Mesendoderm (in vitro differentiated cells): ENCODE results near the gene SAGE1.

Experiments used
- DNase-seq: peaks from one replicate; pipeline ENCODE4 v3.0.0; 2013
- H2AK5ac ChIP-seq: 2 replicates; pipeline ENCODE4 v1.6.1; 2013; ENCODE audit warnings: low read length, inconsistent platforms
- H2BK120ac ChIP-seq: 2 replicates; pipeline ENCODE4 v1.6.1; 2013; ENCODE audit warnings: low read depth, mild to moderate bottlenecking, low read length, moderate library complexity, mixed read lengths
- H2BK15ac ChIP-seq: replicated peaks from 2 replicates; pipeline ENCODE4 v1.6.1; 2013; ENCODE audit warnings: low read depth, mild to moderate bottlenecking, moderate library complexity
- H2BK5ac ChIP-seq: 2 replicates; pipeline ENCODE4 v1.6.1; 2013; ENCODE audit warnings: low read length, inconsistent platforms
- H3K18ac ChIP-seq: 2 replicates; pipeline ENCODE4 v1.6.1; 2013; ENCODE audit warnings: mild to moderate bottlenecking, low read length, mixed read lengths
- H3K23ac ChIP-seq: one replicate; pipeline ENCODE4 v1.6.1; 2013; ENCODE audit warnings: low read length
- H3K27ac ChIP-seq: 2 replicates; pipeline ENCODE4 v1.5.1; 2013; ENCODE audit warnings: low read depth, mild to moderate bottlenecking, inconsistent platforms, low read length, moderate library complexity
- H3K27me3 ChIP-seq: 2 replicates; pipeline ENCODE4 v1.6.1; 2013; ENCODE audit warnings: low read length, control low read depth, mild to moderate bottlenecking, inconsistent platforms; ENCODE audit not compliant: insufficient read depth, poor library complexity
- H3K36me3 ChIP-seq: 2 replicates; pipeline ENCODE4 v1.6.1; 2013; ENCODE audit warnings: low read length, inconsistent platforms; ENCODE audit not compliant: control insufficient read depth, insufficient read depth
- H3K4ac ChIP-seq: one replicate; pipeline ENCODE4 v1.6.1; 2013; ENCODE audit warnings: low read depth, mild to moderate bottlenecking, low read length, moderate library complexity
- H3K4me1 ChIP-seq: 2 replicates; pipeline ENCODE4 v1.6.1; 2013; ENCODE audit warnings: low read depth, low read length, inconsistent platforms; ENCODE audit not compliant: control insufficient read depth
- H3K4me2 ChIP-seq: 2 replicates; pipeline ENCODE4 v1.6.1; 2013; ENCODE audit warnings: low read length
- H3K4me3 ChIP-seq: 2 replicates; pipeline ENCODE4 v1.5.1; 2013; ENCODE audit warnings: mild to moderate bottlenecking, low read length
- H3K56ac ChIP-seq: one replicate; pipeline ENCODE4 v1.6.1; 2013; ENCODE audit warnings: low read length
- H3K79me1 ChIP-seq: 2 replicates; pipeline ENCODE4 v1.6.1; 2013; ENCODE audit warnings: low read length, inconsistent platforms
- H3K79me2 ChIP-seq: 2 replicates; pipeline ENCODE4 v1.6.1; 2013; ENCODE audit warnings: mild to moderate bottlenecking, low read length; ENCODE audit not compliant: control insufficient read depth, insufficient read depth
- H3K9ac ChIP-seq: 2 replicates; pipeline ENCODE4 v1.6.1; 2013; ENCODE audit warnings: low read length, inconsistent platforms
- H4K5ac ChIP-seq: one replicate; pipeline ENCODE4 v1.6.1; 2013; ENCODE audit warnings: low read length
- H4K8ac ChIP-seq: one replicate; pipeline ENCODE4 v1.6.1; 2013; ENCODE audit warnings: low read depth, mild to moderate bottlenecking, control low read depth, low read length, moderate library complexity
- WGBS: extraction: QIAGEN DNeasy Blood & Tissue Kit; methylation state at CpG from one replicate; pipeline ENCODE4 v1.1.7; 2013; ENCODE audit warnings: low lambda C conversion rate, missing lambda C conversion rate; ENCODE audit not compliant: insufficient coverage; ENCODE audit errors: extremely low coverage; 5-methylcytosine and 5-hydroxymethylcytosine counted together

The SAGE1 gene

GRCh38 chrX:135923353-135923752 lies 29.8 kb downstream of the SAGE1 start:
- H4K8ac ChIP-seq, result no peak overlapping the region

DNA sequence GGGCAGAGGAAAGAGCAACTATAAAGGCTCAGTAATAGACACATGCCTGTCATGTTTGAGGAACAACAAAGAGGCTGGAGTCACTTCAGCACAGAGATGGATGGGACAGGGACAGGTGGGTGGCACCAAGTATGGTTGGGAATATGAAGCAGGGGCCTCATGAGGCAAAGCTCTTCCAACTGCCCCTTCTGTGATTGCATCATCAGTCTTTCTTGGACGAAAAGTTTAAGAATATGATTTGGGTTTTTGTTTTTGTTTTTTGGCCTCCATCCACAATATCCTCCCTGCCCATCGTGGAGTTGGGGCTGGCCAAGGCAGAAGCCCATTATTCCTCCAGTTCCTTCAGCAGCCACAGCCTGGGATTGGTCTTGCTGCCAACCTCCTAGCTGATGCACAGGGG lies 34.4 kb downstream of the SAGE1 start:
- no peaks in the 10 kb centered on the region for H3K36me3 ChIP-seq
- H3K79me1 ChIP-seq, result no peaks in the 10 kb centered on the region
- no peak overlapping the region for H2BK15ac ChIP-seq
- WGBS, result no CpG with 5 or more reads among the region's 2 CpGs
- no peak overlapping the region for H4K5ac ChIP-seq
- no peaks in the 10 kb centered on the region for H3K79me2 ChIP-seq
- no peak overlapping the region for H3K23ac ChIP-seq
- no peak overlapping the region for H2AK5ac ChIP-seq
- no peak overlapping the region for H3K4me2 ChIP-seq
- no peak overlapping the region for H4K8ac ChIP-seq
- H3K56ac ChIP-seq, result no peak overlapping the region
- no peak overlapping the region for H3K27ac ChIP-seq
- no peaks in the 10 kb centered on the region for H3K4me1 ChIP-seq
- no peak overlapping the region for H3K9ac ChIP-seq
- DNase-seq, result no peak
- no peak overlapping the region for H2BK5ac ChIP-seq
- no peak overlapping the region for H3K18ac ChIP-seq
- no peak overlapping the region for H3K4ac ChIP-seq
- no peaks in the 10 kb centered on the region for H3K27me3 ChIP-seq
- H3K4me3 ChIP-seq, result no peak overlapping the region
- H2BK120ac ChIP-seq, result no peak overlapping the region

More at GRCh38 chrX:135923353-135923752, 29.8 kb downstream of the SAGE1 start:
- Histone ChIP-seq H3K4me1 (no peaks in the 10 kb centered on the region), H2BK120ac (no peak overlapping the region), H3K18ac (no peak overlapping the region), H3K27ac (no peak overlapping the region), H4K5ac (no peak overlapping the region), H2AK5ac (no peak overlapping the region), H3K27me3 (no peaks in the 10 kb centered on the region), H3K23ac (no peak overlapping the region), H3K79me2 (no peaks in the 10 kb centered on the region), H3K36me3 (no peaks in the 10 kb centered on the region), H3K4me3 (no peak overlapping the region), H3K4ac (no peak overlapping the region), H3K56ac (no peak overlapping the region), H2BK15ac (no peak overlapping the region), H3K9ac (no peak overlapping the region), H3K4me2 (no peak overlapping the region), H2BK5ac (no peak overlapping the region), H3K79me1 (no peaks in the 10 kb centered on the region)
- peak; percentile 3 for DNase-seq
- WGBS, result no CpG with 5 or more reads among the region's 5 CpGs

DNA sequence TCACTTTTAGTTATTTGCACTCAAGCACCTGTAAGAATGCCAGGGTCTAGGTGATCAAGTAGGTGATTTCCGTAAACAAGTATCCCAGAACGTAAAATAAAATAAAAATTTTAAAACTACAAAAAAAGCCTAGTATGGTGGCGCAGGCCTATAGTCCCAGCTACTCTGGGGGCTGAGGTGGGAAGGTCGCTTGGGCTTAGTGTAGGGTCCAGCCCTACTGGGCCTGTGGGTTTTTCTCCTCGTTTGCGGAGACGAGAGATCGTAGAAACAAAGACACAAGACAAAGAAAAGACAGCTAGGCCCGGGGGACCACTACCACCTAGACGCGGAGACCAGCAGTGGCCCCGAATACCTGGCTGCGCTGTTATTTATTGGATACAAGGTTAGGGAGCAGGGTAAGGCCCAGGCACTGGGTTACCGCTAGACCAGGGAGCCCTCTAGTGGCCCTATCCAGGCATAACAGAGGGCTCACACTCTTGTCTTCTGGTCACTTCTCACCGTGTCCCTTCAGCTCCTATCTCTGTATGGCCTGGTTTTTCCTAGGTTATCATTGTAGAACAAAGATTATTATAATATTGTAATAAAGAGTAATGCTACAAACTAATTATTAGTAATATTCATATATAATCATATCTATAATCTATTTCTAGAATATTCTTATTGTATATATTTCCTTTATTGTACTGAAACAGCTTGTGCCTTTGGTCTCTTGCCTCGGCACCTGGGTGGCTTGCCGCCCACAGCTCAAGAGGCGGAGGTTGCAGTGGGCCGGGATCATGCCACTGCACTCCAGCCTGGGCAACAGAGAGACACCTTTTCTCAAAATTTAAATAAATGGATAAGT lies 38.4 kb downstream of the SAGE1 start:
- no peak overlapping the region for H4K8ac ChIP-seq
- no peak overlapping the region for H2BK120ac ChIP-seq
- H3K79me2 ChIP-seq, result no peaks in the 10 kb centered on the region
- no peaks in the 10 kb centered on the region for H3K4me1 ChIP-seq
- no peak overlapping the region for H3K9ac ChIP-seq
- no peak overlapping the region for H3K23ac ChIP-seq
- no peak overlapping the region for H3K4ac ChIP-seq
- no peak overlapping the region for H2BK5ac ChIP-seq
- H3K79me1 ChIP-seq, result no peaks in the 10 kb centered on the region
- H3K4me3 ChIP-seq, result no peak overlapping the region
- H3K18ac ChIP-seq, result no peak overlapping the region
- no peaks in the 10 kb centered on the region for H3K27me3 ChIP-seq
- H4K5ac ChIP-seq, result no peak overlapping the region
- no peak overlapping the region for H3K56ac ChIP-seq
- no peak overlapping the region for H2AK5ac ChIP-seq
- no peaks in the 10 kb centered on the region for H3K36me3 ChIP-seq
- no peak overlapping the region for H3K4me2 ChIP-seq
- no peak overlapping the region for H2BK15ac ChIP-seq
- H3K27ac ChIP-seq, result no peak overlapping the region
- WGBS, result no CpG with 5 or more reads among the region's 19 CpGs
- DNase-seq, result peak; percentile 47

DNA sequence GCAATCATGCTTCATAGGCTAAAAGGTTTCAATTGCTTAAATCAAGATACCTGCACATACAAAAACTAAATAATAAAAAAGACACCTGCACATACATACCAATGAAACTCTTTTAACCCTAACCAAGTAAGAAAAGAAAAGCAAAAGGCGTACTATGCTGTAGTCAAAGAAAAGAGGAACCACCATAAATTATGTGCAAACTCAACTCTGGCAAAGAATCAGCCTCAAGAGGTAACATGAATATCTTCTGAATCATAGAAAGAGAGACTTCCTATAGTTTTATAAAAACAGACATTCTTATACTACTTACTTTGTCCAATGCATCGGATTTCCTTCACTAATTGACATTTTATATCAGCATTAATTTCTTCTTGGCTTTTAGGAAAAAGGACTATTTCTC lies 51.0 kb downstream of the SAGE1 start:
- H3K27ac ChIP-seq, result no peak overlapping the region
- no peak overlapping the region for H4K5ac ChIP-seq
- WGBS, result no CpG with 5 or more reads among the region's 2 CpGs
- no peak overlapping the region for H3K18ac ChIP-seq
- H3K36me3 ChIP-seq, result no peaks in the 10 kb centered on the region
- H2BK15ac ChIP-seq, result no peak overlapping the region
- H3K4me3 ChIP-seq, result no peak overlapping the region
- H2AK5ac ChIP-seq, result no peak overlapping the region
- no peak overlapping the region for H3K9ac ChIP-seq
- no peak overlapping the region for H2BK5ac ChIP-seq
- no peaks in the 10 kb centered on the region for H3K79me2 ChIP-seq
- no peak overlapping the region for H3K56ac ChIP-seq
- H3K4ac ChIP-seq, result no peak overlapping the region
- H3K27me3 ChIP-seq, result no peaks in the 10 kb centered on the region
- no peaks in the 10 kb centered on the region for H3K79me1 ChIP-seq
- H2BK120ac ChIP-seq, result no peak overlapping the region
- H3K4me2 ChIP-seq, result no peak overlapping the region
- H3K4me1 ChIP-seq, result no peaks in the 10 kb centered on the region
- H3K23ac ChIP-seq, result no peak overlapping the region
- no peak overlapping the region for H4K8ac ChIP-seq
- DNase-seq, result no peak

- Histone ChIP-seq H3K4me2 (no peak overlapping the region), H3K9ac (no peak overlapping the region), H3K27ac (no peak overlapping the region), H2BK5ac (no peak overlapping the region), H2BK120ac (no peak overlapping the region), H3K56ac (no peak overlapping the region), H3K4me1 (no peaks in the 10 kb centered on the region), H3K23ac (no peak overlapping the region), H3K4ac (no peak overlapping the region), H2AK5ac (no peak overlapping the region), H3K79me2 (no peaks in the 10 kb centered on the region), H4K8ac (no peak overlapping the region), H2BK15ac (no peak overlapping the region), H3K4me3 (no peak overlapping the region), H3K18ac (no peak overlapping the region), H3K36me3 (no peaks in the 10 kb centered on the region), H3K27me3 (no peaks in the 10 kb centered on the region), H3K79me1 (no peaks in the 10 kb centered on the region), H4K5ac (no peak overlapping the region)
- no peak for DNase-seq
- WGBS, result no CpG with 5 or more reads among the region's 4 CpGs
Observed at GRCh38 chrX:135951291-135951690, 57.8 kb downstream of the SAGE1 start.
